GM12873 (cell line): ENCODE measurements around the gene EYA3.

Source experiments
- CTCF ChIP-seq: IDR thresholded peaks from 2 replicates; pipeline ENCODE4 v1.5.1; 2012; ENCODE audit warnings: low read depth, mild to moderate bottlenecking, moderate library complexity, low read length, control low read depth; ENCODE audit not compliant: insufficient read depth; ENCODE audit errors: missing control alignments

EYA3 gene

GRCh38 chr1:28035420-28035819 lies 53.0 kb downstream of the EYA3 start:
- TF ChIP-seq CTCF: no peak

- no peak for TF ChIP-seq CTCF
Observed at GRCh38 chr1:28032281-28032680, 56.1 kb downstream of the EYA3 start.

GRCh38 chr1:28031173-28031572 lies 57.2 kb downstream of the EYA3 start:
- TF ChIP-seq CTCF: no peak

GRCh38 chr1:28028873-28029654 lies 59.3 kb downstream of the EYA3 start:
- no peak for TF ChIP-seq CTCF

GRCh38 chr1:28027660-28028059 lies 60.8 kb downstream of the EYA3 start:
- TF ChIP-seq CTCF: no peak

- TF ChIP-seq CTCF: no peak
Observed at GRCh38 chr1:28027238-28027637, 61.2 kb downstream of the EYA3 start.

GRCh38 chr1:28026329-28026728 lies 62.1 kb downstream of the EYA3 start:
- TF ChIP-seq CTCF: no peak

GRCh38 chr1:28021064-28021463 lies 67.3 kb downstream of the EYA3 start:
- TF ChIP-seq CTCF: no peak
